ENCODE results near the gene LARP1.

The LARP1 gene

GRCh38 chr5:154829181-154829588 is 74.0 kb downstream of the LARP1 start:
- Histone ChIP-seq H3K18ac (ENCODE audit: low read length) (no peak overlapping the region), H2BK12ac (ENCODE audit: low read length) (no peak overlapping the region), H4K91ac (ENCODE audit: low read depth, low read length, poor library complexity) (no peak overlapping the region), H3K23ac (ENCODE audit: low read depth, low read length, poor library complexity) (no peak overlapping the region), H3K27me3 (ENCODE audit: control insufficient read depth in 3 of 3, insufficient read depth in 3 of 3, low read depth in 1 of 3, low read length in 3 of 3) (no peaks in the 10 kb centered on the region), H2BK120ac (ENCODE audit: low read depth, low read length) (no peak overlapping the region), H2BK5ac (ENCODE audit: low read length) (no peak overlapping the region), H4K8ac (ENCODE audit: low read depth, low read length) (no peak overlapping the region), H3K27ac (replicated peaks; ENCODE audit: low read length) (no peak overlapping the region), H3K4me3 (ENCODE audit: low read length in 2 of 2) (no peak overlapping the region), H2AFZ (ENCODE audit: low read length) (no peak overlapping the region), H2AK5ac (ENCODE audit: low read depth, low read length) (no peak overlapping the region), H3K36me3 (replicated peaks in 1 of 2; ENCODE audit: control insufficient read depth in 2 of 2, insufficient read depth in 2 of 2, low read length in 2 of 2) (peaks cover 7 to 41% of the 10 kb centered on the region in 2 donors), H2BK15ac (ENCODE audit: low read length) (no peak overlapping the region), H3K79me1 (ENCODE audit: low read depth, low read length) (no peaks in the 10 kb centered on the region), H3K4ac (ENCODE audit: low read length) (no peak overlapping the region), H3K4me1 (ENCODE audit: control insufficient read depth in 2 of 2, insufficient read depth in 1 of 2, low read depth in 1 of 2, low read length in 2 of 2) (no peaks in the 10 kb centered on the region), H3K14ac (ENCODE audit: low read length) (no peak overlapping the region), H3K4me2 (ENCODE audit: insufficient read depth, low read length, poor library complexity, severe bottlenecking) (no peak overlapping the region), H3K9me3 (replicated peaks in 1 of 2; ENCODE audit: control insufficient read depth in 2 of 2, insufficient read depth in 1 of 2, low read depth in 1 of 2, low read length in 2 of 2) (no peaks in the 10 kb centered on the region), H3K9ac (ENCODE audit: low read depth, low read length, poor library complexity) (no peak overlapping the region)
- no CpG with 5 or more reads among the region's 2 CpGs for WGBS, 2 donors (ENCODE audit: extremely low coverage in 2 of 2, insufficient read length in 2 of 2, insufficient replicate concordance in 1 of 2)
- DNase-seq (ENCODE audit: low spot score) = no peak

- WGBS, 2 donors (ENCODE audit: extremely low coverage in 2 of 2, insufficient read length in 2 of 2, insufficient replicate concordance in 1 of 2) = no CpG with 5 or more reads among the region's 4 CpGs
- Histone ChIP-seq H3K4me3 (ENCODE audit: low read length in 2 of 2) (no peak overlapping the region), H4K91ac (ENCODE audit: low read depth, low read length, poor library complexity) (no peak overlapping the region), H3K4ac (ENCODE audit: low read length) (no peak overlapping the region), H2BK12ac (ENCODE audit: low read length) (no peak overlapping the region), H3K14ac (ENCODE audit: low read length) (no peak overlapping the region), H3K4me1 (ENCODE audit: control insufficient read depth in 2 of 2, insufficient read depth in 1 of 2, low read depth in 1 of 2, low read length in 2 of 2) (no peaks in the 10 kb centered on the region), H2BK5ac (ENCODE audit: low read length) (no peak overlapping the region), H2BK120ac (ENCODE audit: low read depth, low read length) (no peak overlapping the region), H3K23ac (ENCODE audit: low read depth, low read length, poor library complexity) (no peak overlapping the region), H2AFZ (ENCODE audit: low read length) (no peak overlapping the region), H2BK15ac (ENCODE audit: low read length) (no peak overlapping the region), H3K36me3 (replicated peaks in 1 of 2; ENCODE audit: control insufficient read depth in 2 of 2, insufficient read depth in 2 of 2, low read length in 2 of 2) (peaks cover 5 to 36% of the 10 kb centered on the region in 2 donors), H3K9ac (ENCODE audit: low read depth, low read length, poor library complexity) (no peak overlapping the region), H3K4me2 (ENCODE audit: insufficient read depth, low read length, poor library complexity, severe bottlenecking) (no peak overlapping the region), H3K18ac (ENCODE audit: low read length) (no peak overlapping the region), H3K27me3 (ENCODE audit: control insufficient read depth in 3 of 3, insufficient read depth in 3 of 3, low read depth in 1 of 3, low read length in 3 of 3) (no peaks in the 10 kb centered on the region), H4K8ac (ENCODE audit: low read depth, low read length) (no peak overlapping the region), H3K27ac (replicated peaks; ENCODE audit: low read length) (no peak overlapping the region), H2AK5ac (ENCODE audit: low read depth, low read length) (no peak overlapping the region), H3K9me3 (replicated peaks in 1 of 2; ENCODE audit: control insufficient read depth in 2 of 2, insufficient read depth in 1 of 2, low read depth in 1 of 2, low read length in 2 of 2) (no peaks in the 10 kb centered on the region), H3K79me1 (ENCODE audit: low read depth, low read length) (no peaks in the 10 kb centered on the region)
- DNase-seq (ENCODE audit: low spot score) = no peak
Observed at GRCh38 chr5:154829589-154830218, 74.5 kb downstream of the LARP1 start.

- Histone ChIP-seq H4K8ac (ENCODE audit: low read depth, low read length) (no peak overlapping the region), H3K4ac (ENCODE audit: low read length) (no peak overlapping the region), H2BK12ac (ENCODE audit: low read length) (no peak overlapping the region), H3K18ac (ENCODE audit: low read length) (no peak overlapping the region), H2BK15ac (ENCODE audit: low read length) (no peak overlapping the region), H3K4me3 (ENCODE audit: low read length in 2 of 2) (no peak overlapping the region), H3K9me3 (replicated peaks in 1 of 2; ENCODE audit: control insufficient read depth in 2 of 2, insufficient read depth in 1 of 2, low read depth in 1 of 2, low read length in 2 of 2) (no peaks in the 10 kb centered on the region), H2AFZ (ENCODE audit: low read length) (no peak overlapping the region), H3K36me3 (replicated peaks in 1 of 2; ENCODE audit: control insufficient read depth in 2 of 2, insufficient read depth in 2 of 2, low read length in 2 of 2) (peaks cover 5 to 36% of the 10 kb centered on the region in 2 donors), H2BK120ac (ENCODE audit: low read depth, low read length) (no peak overlapping the region), H3K14ac (ENCODE audit: low read length) (no peak overlapping the region), H3K79me1 (ENCODE audit: low read depth, low read length) (no peaks in the 10 kb centered on the region), H3K27ac (replicated peaks; ENCODE audit: low read length) (no peak overlapping the region), H3K4me1 (ENCODE audit: control insufficient read depth in 2 of 2, insufficient read depth in 1 of 2, low read depth in 1 of 2, low read length in 2 of 2) (no peaks in the 10 kb centered on the region), H2BK5ac (ENCODE audit: low read length) (no peak overlapping the region), H2AK5ac (ENCODE audit: low read depth, low read length) (no peak overlapping the region), H3K27me3 (ENCODE audit: control insufficient read depth in 3 of 3, insufficient read depth in 3 of 3, low read depth in 1 of 3, low read length in 3 of 3) (no peaks in the 10 kb centered on the region), H3K23ac (ENCODE audit: low read depth, low read length, poor library complexity) (no peak overlapping the region), H3K9ac (ENCODE audit: low read depth, low read length, poor library complexity) (no peak overlapping the region), H4K91ac (ENCODE audit: low read depth, low read length, poor library complexity) (no peak overlapping the region), H3K4me2 (ENCODE audit: insufficient read depth, low read length, poor library complexity, severe bottlenecking) (no peak overlapping the region)
- DNase-seq (ENCODE audit: low spot score) = no peak
- WGBS, 2 donors (ENCODE audit: extremely low coverage in 2 of 2, insufficient read length in 2 of 2, insufficient replicate concordance in 1 of 2) = no CpG with 5 or more reads among the region's 7 CpGs
Observed at GRCh38 chr5:154830219-154830595, 75.0 kb downstream of the LARP1 start.

- Histone ChIP-seq H3K4me1 (ENCODE audit: control insufficient read depth in 2 of 2, insufficient read depth in 1 of 2, low read depth in 1 of 2, low read length in 2 of 2) (no peaks in the 10 kb centered on the region), H2AFZ (ENCODE audit: low read length) (no peak overlapping the region), H3K23ac (ENCODE audit: low read depth, low read length, poor library complexity) (no peak overlapping the region), H3K4me3 (ENCODE audit: low read length in 2 of 2) (no peak overlapping the region), H2BK5ac (ENCODE audit: low read length) (no peak overlapping the region), H3K27me3 (ENCODE audit: control insufficient read depth in 3 of 3, insufficient read depth in 3 of 3, low read depth in 1 of 3, low read length in 3 of 3) (no peaks in the 10 kb centered on the region), H3K9ac (ENCODE audit: low read depth, low read length, poor library complexity) (no peak overlapping the region), H2BK120ac (ENCODE audit: low read depth, low read length) (no peak overlapping the region), H4K91ac (ENCODE audit: low read depth, low read length, poor library complexity) (no peak overlapping the region), H3K4ac (ENCODE audit: low read length) (no peak overlapping the region), H3K36me3 (replicated peaks in 1 of 2; ENCODE audit: control insufficient read depth in 2 of 2, insufficient read depth in 2 of 2, low read length in 2 of 2) (peaks cover 5 to 36% of the 10 kb centered on the region in 2 donors), H2BK12ac (ENCODE audit: low read length) (no peak overlapping the region), H2AK5ac (ENCODE audit: low read depth, low read length) (no peak overlapping the region), H3K27ac (replicated peaks; ENCODE audit: low read length) (no peak overlapping the region), H3K18ac (ENCODE audit: low read length) (no peak overlapping the region), H3K4me2 (ENCODE audit: insufficient read depth, low read length, poor library complexity, severe bottlenecking) (no peak overlapping the region), H3K9me3 (replicated peaks in 1 of 2; ENCODE audit: control insufficient read depth in 2 of 2, insufficient read depth in 1 of 2, low read depth in 1 of 2, low read length in 2 of 2) (no peaks in the 10 kb centered on the region), H4K8ac (ENCODE audit: low read depth, low read length) (no peak overlapping the region), H3K14ac (ENCODE audit: low read length) (no peak overlapping the region), H2BK15ac (ENCODE audit: low read length) (no peak overlapping the region), H3K79me1 (ENCODE audit: low read depth, low read length) (no peaks in the 10 kb centered on the region)
- no CpG with 5 or more reads among the region's 4 CpGs for WGBS, 2 donors (ENCODE audit: extremely low coverage in 2 of 2, insufficient read length in 2 of 2, insufficient replicate concordance in 1 of 2)
- no peak for DNase-seq (ENCODE audit: low spot score)
Observed at GRCh38 chr5:154830596-154830995, 75.4 kb downstream of the LARP1 start.
